Measurements from ENCODE around the gene KRTAP10-10. TPM values are rescaled to one million over a fixed set of nuclear protein-coding genes. Genes with fewer than 3 reads are reported as not detected.
"Not testable (repeated sequence)": the region's sequence is repeated elsewhere in the genome, so short reads cannot be mapped to it uniquely, and the experiment has no call there.

Gene KRTAP10-10
- total RNA-seq, 1 donor from 2014 or later: not detected

GRCh38 chr21:44602463-44602850 is 34.7 kb upstream of the KRTAP10-10 start:
- no peak for DNase-seq (ENCODE audit: low read depth)

GRCh38 chr21:44603109-44603875 is 33.9 kb upstream of the KRTAP10-10 start:
- no peak for DNase-seq (ENCODE audit: low read depth)

DNA sequence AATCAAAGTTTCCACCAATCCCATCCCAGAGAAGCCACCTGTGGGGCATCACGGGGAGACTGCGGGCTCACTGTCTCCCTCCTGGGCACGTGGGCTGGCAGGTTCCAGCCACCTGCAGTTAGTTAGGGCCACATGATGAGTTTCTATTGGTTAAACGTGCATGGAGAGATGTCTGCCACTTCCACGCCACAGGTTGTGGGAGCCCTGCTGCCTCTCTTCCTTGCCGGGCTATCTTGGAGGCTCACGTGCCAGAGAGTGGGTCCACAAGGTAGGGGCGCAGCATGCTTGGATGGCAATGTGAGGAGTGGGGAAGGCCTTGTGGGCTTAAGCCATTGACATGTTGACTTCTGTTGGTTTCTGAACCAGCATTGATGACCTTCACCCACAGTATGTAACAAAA is 33.2 kb upstream of the KRTAP10-10 start:
- no peak for DNase-seq (ENCODE audit: low read depth)

DNA sequence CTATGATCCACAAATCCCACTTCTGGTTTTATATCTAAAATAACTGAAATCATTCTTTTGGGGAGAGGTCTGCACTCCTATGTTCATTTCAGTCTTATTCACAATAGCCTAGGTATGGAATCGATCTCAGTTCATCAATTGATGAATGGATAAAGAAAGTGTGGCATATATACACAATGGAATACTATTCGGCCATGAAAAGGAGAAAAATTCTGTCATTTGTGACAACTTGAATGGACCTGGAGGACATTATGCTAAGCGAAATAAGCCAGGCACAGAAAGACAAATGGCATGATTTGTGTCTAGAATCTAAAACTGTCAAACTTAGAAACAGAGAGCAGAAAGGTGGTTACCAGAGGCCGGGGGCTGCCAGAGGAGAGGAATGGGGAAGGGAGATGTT is 30.7 kb upstream of the KRTAP10-10 start:
- DNase-seq (ENCODE audit: low read depth): no peak

DNA sequence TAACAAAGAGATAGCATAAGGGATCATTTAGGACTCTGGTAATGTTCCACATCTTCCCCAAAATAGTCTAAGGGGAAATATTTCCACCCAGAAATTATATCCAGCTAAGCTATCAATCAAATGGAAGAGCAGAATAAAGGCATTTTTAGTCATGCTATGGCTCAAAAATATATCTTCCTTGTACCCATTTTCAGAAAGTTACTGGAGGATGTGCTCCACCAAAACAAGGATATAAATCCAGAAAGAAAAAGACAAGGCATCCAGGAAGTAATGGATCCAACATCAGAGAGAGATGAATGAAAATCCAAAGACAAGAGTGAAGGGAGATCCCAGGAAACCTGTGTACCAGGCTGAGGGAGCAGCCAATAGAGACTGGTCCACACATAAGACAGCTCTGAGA is 28.0 kb upstream of the KRTAP10-10 start:
- DNase-seq (ENCODE audit: low read depth): no peak

GRCh38 chr21:44610157-44610843 is 26.9 kb upstream of the KRTAP10-10 start:
- not testable (repeated sequence) for DNase-seq (ENCODE audit: low read depth)

- no peak for DNase-seq (ENCODE audit: low read depth)
Observed at GRCh38 chr21:44611551-44611950, 25.6 kb upstream of the KRTAP10-10 start.

DNA sequence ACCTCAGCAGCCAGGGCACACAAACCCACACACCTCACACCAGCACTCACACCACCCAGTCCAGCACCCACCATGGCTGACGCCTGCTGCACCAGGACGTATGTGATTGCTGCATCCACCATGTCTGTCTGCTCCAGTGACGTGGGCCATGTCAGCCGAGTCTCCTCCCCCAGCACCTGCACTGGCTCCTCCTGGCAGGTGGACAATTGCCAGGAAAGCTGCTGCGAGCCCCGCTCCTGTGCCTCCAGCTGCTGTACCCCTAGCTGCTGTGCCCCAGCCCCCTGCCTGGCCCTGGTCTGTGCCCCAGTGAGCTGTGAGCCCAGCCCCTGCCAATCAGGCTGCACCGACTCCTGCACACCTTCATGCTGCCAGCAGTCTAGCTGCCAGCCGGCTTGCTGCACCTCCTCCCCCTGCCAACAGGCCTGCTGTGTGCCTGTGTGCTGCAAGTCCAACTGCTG is 25.1 kb upstream of the KRTAP10-10 start, which contains the start of gene KRTAP10-8:
Gene KRTAP10-8 (plus strand): TSS at position 51 of the 458 bp plus-strand sequence. CDS start 22 bp downstream, at position 73.
- DNase-seq (ENCODE audit: low read depth): no peak

- DNase-seq (ENCODE audit: low read depth): no peak
Observed at GRCh38 chr21:44612669-44613229, 24.4 kb upstream of the KRTAP10-10 start.

GRCh38 chr21:44613386-44614155 is 23.6 kb upstream of the KRTAP10-10 start:
- DNase-seq (ENCODE audit: low read depth): no peak

DNA sequence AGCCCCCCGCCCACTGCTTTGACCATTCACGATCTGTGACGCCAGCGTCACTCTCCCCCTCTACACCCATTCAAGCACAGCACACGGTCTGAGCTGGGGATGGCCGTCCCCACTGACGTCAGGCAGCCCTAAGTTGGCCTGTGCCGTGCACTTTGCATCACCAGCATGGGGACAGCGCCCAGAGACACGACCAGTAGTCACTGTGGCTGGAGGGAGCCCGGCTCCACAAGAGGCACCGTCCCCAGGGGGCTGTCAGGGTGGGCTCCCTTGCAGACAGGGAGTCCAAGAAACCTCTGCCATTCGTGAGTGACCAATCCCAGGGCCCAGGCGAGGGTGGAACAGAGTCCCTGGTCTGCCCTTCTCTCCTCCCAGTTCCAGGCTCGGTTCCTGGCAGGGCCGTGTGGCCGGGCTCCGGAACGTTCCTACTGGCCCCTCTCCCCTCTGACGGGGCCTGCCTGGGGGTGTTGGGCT is 23.0 kb upstream of the KRTAP10-10 start:
- DNase-seq (ENCODE audit: low read depth): no peak

DNA sequence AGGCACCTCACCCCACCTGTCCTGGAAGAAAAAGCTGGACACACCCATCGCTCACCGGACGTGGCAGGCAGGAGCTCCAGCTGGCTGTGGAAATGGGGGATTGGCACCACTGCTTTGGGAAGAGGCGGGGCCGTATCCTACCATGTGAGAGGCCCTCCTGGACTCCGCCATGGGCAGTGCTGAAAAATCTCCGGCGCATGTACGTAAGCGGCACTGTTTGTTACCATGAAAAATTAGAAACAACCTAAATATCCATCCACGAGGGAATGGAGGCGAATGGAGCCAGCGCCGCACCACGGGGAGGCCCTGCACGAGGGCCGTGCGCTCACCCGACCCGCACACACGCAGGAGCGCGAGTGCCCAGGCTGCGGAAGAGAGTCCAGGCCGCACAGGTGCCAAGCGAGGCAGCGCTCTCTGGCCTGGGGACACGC is 22.2 kb upstream of the KRTAP10-10 start:
- DNase-seq (ENCODE audit: low read depth): no peak

DNA sequence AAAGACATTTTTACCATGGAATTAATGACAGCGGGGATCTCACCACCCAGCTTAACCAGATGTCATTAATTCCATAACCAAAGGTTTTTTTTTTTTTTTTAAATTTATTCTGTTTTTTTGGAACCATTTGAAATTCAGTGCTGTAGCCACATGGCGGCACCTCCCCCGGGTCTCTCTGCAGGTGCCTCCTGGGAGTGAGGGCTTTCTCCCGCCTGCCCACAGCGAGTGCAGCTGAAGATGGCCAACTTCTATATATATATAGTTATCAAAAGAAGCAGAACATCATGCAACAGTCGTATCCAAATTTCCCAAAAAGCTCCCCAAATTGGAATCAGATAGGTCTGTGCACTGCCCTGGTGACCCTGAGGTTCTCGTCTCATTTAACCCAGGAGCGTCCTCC is 21.7 kb upstream of the KRTAP10-10 start:
- no peak for DNase-seq (ENCODE audit: low read depth)

DNA sequence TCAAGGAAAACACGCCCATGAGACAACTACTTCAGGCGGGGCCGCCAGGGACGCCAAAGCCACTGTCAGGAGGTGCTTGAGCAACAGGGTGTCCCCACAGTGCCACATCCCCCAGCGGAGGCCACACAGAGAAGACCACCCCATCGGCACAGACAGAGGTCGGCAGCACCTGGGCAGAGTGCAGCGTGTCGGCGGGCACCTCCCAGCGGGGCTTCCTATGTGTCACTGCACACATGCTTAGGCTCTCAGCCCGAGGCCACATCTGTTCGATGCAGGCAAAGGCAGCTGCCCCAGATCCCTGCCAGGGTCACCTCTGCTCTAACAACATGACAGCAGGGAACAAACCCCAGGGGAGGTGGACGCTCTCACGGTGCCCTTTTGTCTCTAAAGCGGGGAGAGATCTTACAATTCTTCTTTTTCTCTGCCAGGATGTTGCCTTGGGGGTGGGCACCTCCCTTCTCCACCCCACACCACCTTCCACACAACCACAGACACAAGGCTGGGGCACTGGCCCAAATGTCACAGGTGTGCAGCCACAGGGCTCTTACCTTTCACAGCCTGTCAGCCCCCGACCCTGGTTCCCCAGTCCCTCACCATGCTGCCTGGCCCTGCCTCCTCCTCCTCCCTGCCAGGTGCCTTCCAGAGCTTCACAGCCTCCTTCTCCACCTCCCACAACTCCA is 21.1 kb upstream of the KRTAP10-10 start:
- DNase-seq (ENCODE audit: low read depth): no peak

GRCh38 chr21:44616591-44616926 is 20.6 kb upstream of the KRTAP10-10 start:
- DNase-seq (ENCODE audit: low read depth): no peak

DNA sequence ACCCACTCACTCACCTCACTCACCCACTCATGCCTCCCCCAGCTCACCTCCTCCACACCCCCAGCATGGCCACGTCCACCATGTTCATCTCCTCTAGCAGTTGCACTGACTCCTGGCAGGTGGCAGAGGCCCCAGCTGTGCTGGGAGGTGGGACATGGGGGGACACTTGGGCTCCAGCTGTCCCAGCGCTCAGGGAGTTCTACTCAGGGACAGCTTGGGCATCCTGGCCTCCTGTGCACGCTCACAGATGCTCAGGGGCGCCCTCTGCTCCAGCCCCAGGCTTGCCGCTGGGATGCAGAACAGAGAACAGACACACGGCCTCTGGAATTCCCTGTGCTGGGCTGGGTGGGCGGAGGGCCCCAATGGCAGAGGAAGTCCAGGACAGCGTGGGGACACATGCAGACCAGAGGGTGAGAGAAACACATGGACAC is 20.1 kb upstream of the KRTAP10-10 start:
- no peak for DNase-seq (ENCODE audit: low read depth)

DNA sequence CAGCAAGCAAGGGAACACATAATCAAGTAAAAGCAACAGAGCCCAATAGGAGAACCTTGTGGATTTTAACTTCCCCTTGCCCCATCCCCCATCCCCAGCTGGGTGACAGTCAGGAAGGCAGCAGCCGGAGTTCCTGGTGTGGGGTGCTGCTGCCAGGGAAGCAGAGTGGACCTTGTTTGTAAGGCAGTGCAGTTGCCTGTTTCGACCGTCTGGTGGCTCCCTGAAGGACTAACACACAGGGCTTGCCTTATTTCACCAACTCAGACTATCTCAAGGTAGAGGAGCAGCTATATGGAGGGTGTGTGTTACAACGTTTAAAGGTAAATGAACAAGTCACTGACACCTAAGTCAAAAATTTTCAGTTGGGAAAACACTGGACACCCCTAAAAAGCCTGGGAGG is 18.7 kb upstream of the KRTAP10-10 start:
- DNase-seq (ENCODE audit: low read depth): no peak

- DNase-seq (ENCODE audit: low read depth): no peak
Observed at GRCh38 chr21:44618909-44619308, 18.2 kb upstream of the KRTAP10-10 start.

DNA sequence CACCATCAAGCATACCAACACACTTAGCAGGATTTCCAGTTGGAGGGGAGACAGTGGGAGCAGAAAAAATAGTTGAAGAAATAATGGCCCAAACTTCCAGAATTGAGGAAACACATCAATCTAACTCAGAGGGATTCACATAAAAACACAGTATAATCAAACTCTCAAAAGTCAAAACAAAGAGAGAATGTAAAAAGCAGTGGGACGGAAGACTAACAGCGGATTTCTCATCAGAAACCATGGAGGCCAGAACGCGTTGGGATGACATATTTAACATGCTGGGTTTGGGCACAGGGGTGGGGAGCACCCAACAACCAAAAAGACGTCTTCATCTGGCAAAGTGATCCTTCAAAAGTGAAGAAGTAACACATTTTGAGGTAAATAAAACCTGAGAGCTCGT is 17.3 kb upstream of the KRTAP10-10 start:
- DNase-seq (ENCODE audit: low read depth): no peak

- DNase-seq (ENCODE audit: low read depth): peak; percentile 0
Observed at GRCh38 chr21:44623575-44623974, 13.6 kb upstream of the KRTAP10-10 start.

DNA sequence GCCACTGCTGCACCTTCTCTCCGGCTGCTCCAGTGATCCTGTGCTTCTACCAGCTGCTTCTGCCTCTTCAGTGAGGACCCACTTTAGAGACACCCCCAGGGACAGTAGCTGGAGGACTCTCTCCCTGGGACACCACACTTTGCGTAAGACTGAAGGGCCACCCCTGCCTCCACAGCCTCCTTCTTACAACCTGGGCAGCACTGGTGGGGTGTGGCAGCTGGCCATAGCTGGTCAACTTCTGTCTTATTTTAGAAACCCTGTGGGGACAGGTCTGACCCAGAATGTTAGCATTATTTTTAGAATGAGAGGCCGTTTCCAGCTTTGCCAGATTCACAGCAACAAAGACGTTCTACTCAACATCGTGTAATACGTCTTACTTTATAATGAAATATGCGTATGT is 11.4 kb upstream of the KRTAP10-10 start:
- no peak for DNase-seq (ENCODE audit: low read depth)

Data from renal cortical epithelial cell (primary cell).